GM23248 (cell line): ENCODE results near the gene SUN1.

Experiments used
- EZH2 ChIP-seq: fragments of 200-600 bp; sonication (generic); IDR thresholded peaks from 2 replicates; pipeline ENCODE4 v1.6.1; 2018; ENCODE audit warnings: antibody characterized with exemption, mild to moderate bottlenecking; ENCODE audit not compliant: insufficient read depth, poor library complexity, severe bottlenecking
- EZH2phosphoT487 ChIP-seq: fragments of 200-600 bp; sonication (generic); IDR thresholded peaks from 2 replicates; pipeline ENCODE4 v1.6.1; 2018; ENCODE audit warnings: antibody characterized with exemption, moderate library complexity, mild to moderate bottlenecking, low read depth; ENCODE audit not compliant: insufficient read depth

- TF ChIP-seq EZH2 (no peak), EZH2phosphoT487 (no peak)
Measured at GRCh38 chr7:915291-916218, 83.3 kb downstream of the SUN1 start.
